Endometrial microvascular endothelial cells (primary cell): ENCODE measurements around the gene GPNMB. TPM values are rescaled to one million over a fixed set of nuclear protein-coding genes. Genes with fewer than 3 reads are reported as not detected.
"Not testable (repeated sequence)": the region's sequence is repeated elsewhere in the genome, so short reads cannot be mapped to it uniquely, and the experiment has no call there.

ENCODE experiments used
- in situ Hi-C: cut with HindIII; loops from 2 replicates; pipeline ENCODE4 v1.10.0; 2017; ENCODE audit warnings: low sequenced_read_pairs, low pct_unique_long_range_greater_than_20kb; ENCODE audit errors: inconsistent ontology term
- total RNA-seq: library from RNA; depleted of rRNA; stranded (reverse); fragments of >200 nt; gene quantifications from one replicate; pipeline ENCODE4 v1.2.3, GENCODE V29; 2015; ENCODE audit errors: inconsistent ontology term

Gene GPNMB
- total RNA-seq, 1 donor from 2014 or later: 1.0 TPM

DNA sequence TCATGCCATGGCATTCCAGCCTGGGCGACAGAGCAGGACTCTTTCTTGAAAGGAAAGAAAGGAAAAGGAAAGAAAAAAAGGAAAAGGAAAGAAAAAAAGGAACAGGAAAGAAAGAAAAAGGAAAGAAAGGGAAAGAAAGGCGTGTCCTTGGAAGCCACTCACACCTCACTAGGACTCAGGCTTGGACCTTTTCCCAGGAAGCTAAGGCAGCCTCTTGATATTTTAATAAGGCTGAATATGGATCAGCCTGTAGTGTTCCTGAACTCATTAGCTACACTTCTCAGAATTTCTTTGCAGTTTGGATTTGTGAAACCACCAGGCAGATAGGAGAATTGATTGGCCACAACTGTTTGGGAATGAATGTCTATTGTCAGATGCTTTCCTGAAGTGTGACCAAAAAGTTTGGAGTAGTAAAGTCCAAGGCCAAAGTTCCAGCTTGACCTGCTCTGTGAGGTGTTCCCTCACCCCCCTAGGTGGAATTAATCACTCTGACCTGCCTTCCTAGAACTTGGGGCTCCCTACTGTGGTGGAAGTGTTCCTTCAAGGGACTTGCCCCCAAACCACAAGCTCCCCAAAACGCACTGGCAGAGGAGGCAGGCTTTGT is 45.5 kb downstream of the GPNMB start:
- in situ Hi-C loops: no loop called here

DNA sequence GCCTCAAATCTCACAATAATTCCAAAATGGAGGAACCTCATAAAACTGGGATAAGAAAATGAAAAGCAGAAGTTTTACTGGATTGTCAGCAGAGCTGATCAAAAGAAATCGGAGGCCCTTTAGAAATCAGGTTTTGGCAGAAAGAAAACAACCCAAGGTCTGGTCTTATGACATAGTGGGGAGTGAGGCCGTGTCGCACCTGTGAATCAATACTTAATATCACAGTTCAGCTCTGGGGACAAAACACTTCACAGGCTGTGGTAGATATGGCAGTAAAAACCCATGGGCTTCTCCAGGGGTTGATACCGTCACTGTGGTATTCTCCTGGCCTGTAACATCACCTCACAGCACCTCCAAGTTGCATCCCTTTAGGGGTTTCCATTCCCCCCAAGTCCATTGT is 46.0 kb downstream of the GPNMB start:
- in situ Hi-C loops: no loop called here

DNA sequence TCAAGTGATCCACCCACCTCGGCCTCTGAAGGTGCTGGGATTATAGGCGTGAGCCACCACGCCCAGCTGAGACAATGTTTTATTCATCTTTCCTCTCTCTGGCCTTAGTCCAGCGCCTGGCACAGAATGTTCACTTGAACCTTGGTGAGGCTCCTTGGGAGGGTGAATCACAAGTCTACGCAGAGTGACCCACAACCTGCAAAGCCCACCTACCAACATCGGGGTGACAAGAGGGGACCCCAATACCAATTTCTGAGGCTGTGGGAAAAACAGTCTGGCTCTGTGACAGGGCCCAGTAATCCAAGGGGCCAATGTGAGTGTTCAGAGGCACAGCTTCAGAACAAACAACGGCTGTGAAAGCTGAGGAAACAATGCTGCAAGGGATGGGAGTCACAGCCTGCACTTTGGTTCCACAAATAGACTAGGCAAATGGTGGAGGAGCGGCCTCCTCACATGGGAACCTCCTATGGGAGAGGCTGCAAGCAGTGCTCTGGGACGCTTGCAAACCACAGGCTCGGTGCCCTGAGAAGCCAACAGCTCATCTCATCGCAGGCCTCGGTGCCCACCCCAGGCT is 47.0 kb downstream of the GPNMB start:
- in situ Hi-C loops: no loop called here

DNA sequence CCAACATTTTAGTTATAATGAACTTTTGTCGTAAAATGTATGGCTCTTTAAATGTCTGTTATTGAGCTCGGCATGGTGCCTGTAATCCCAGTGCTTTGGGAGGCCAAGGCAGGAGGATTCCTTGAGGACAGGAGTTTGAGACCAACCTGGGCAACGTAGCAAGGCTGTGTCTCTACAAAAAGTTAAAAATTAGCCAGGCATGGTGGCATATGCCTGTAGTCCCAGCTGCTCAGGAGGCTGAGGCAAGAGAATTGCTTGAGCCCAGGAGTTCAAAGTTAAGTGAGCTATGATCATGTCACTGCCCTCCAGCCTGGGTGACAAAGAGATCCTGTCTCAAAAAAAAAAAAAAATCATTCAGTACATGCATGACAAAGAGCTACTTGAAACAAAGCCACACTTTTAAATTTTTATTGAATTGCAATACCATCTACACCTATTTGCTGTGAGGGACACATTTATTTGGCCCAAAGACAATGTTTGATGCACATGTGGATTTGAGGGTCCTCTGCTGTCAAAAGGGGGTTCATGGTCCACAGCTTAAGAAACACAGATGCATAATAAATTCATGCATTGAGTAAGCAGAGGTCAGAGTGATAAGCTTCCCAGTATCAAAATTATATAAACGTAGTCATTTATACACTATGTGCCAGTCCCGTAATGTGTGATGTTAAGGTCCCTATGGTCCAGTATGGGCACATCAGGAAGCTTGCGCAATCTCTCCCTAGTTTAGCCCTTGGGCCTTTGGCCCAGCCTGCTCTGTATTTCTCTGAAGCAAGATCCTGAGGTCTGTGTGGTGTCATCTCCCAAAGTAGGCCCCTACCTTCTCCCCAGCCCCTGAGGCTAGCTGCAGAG is 48.2 kb downstream of the GPNMB start:
- in situ Hi-C loops: no loop called here

DNA sequence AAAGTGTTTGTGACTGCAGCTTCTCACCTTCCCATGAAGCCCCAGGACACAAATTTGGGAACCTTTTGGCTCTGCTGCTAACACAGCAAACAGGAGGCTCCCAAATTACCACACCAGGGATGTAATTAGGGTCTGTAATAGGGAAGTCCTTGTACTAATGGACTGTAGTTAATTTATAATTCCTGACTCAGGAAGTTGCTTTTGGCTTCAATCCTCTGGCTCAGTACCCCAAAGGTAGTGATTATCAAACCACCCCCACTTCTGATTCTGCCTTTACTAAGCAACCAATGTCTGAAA is 48.8 kb downstream of the GPNMB start:
- in situ Hi-C loops: no loop called here

DNA sequence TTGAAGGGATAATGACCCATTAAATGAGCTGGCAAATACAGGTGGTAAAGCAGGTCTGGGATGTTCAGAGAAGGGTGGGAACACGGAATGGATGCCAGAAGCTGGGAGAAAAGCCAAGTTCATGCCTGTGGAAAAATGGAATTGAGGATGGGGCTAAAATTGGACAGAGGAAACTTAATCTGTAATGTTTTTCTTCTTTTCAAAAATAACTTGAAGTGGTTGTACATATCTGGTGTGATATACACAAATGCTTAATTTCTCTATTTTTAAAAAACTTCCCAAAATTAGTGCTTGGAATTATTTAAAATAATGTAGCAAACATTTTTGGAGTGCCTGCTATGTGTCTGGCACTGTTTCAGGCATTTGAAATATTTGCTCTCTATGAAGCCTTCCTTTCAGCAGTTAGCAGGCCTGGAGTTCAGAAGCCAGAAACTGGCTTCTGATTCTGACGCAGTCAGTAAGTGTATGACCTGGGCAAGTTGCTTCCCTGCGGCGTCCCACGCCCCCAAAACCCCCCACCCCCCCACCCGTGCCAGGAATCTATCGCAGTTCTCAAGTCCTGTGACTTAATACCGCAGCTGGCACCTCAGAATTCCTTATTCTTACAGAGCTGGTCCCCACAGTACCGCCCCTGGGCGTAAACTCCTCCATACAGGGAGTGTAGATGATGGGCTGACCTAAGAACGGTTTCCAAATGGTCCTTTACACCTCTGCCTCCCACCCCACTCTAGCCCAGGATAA is 51.7 kb downstream of the GPNMB start:
- in situ Hi-C loops: no loop called here

DNA sequence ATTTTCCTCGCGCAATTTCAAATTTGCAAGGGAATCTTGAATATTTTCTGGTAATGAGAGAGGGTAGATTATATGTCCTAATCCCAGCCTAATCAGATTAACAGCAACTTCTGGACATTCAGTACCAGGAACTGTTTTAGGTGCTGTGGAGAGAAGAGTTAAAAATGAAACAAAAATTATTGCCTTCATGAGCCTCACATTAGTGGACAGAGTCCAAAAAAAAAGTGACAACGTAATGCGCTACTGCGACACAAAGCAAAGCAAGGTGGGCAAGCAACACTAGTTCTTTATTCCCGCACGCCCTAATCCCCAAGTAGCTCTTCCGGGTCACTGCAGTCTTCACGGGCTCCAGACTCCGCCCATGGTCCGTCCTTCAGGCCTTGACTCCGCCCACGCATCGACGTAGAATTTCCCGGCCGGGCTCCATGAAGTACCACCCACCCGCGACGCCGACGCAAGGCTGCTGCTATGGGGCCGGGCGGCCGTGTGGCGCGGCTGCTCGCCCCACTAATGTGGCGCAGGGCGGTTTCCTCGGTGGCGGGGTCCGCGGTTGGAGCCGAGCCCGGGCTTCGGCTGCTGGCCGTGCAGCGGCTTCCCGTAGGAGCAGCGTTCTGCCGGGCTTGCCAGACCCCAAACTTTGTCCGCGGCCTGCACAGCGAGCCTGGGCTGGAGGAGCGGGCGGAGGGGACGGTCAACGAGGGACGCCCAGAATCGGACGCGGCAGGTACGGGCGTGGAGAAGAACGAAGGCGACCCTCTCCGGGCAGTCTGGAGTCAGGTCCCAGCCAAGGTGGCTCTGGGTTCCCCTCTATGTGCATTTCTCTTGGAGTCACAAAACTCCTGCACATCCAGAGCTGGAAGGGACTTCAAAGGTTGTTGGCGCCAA is 52.6 kb downstream of the GPNMB start, which contains the start of gene MALSU1:
MALSU1 (plus strand) TSS at position 455 of the 885 bp plus-strand sequence; CDS start at position 469, 14 bp downstream.
- in situ Hi-C loops: no loop called here

DNA sequence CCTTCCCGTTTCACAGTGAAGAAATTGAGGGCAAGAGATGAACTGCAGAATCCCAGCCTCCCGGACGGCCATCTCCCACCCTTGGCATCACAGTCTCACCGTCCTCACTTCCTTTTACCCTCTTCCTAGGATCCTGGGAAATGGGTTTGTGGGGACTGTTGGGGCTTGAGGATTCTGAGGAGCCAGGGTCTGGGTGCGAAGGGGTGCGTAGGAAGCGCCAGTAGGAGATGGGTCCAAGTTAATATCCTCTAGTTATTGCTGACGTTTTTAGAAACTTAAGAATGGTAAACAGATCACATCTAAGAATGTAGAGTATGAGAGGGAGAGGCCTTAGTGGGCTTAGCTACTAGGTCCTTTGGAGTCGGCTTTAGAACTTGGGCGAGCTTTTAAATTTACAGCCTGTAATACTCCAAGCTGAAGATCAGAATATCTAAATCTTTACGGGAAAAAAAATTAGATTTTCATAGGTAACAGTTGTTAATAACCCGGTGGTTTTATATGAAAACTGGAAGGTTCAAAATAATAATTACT is 53.3 kb downstream of the GPNMB start:
- in situ Hi-C loops: no loop called here

DNA sequence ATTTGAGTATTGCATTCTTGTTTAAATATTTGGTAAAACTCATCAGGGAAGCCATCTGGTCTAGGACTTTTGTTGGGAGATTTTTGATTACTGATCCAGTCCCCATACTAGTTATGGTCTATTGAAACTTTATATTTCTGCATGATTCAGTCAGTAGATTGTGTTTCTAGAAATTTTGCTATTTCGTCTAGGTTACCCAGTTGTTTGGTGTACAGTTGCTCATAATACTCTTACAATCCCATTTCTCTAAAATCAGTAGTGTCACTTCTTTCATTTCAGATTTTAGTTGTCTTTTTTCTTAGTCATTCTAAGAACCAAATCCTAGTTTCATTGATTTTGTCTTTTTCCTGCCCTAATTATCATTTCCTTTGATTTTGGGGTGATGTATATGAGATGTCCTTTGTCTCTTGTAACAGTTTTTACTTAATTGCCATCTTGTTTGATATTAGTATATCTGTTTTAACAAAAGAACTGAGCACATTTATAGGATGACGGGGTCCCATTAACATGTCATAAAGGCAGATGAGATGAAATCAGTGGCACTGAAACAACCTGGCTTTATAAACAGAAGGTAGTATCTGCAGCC is 60.5 kb downstream of the GPNMB start:
- in situ Hi-C loops: no loop called here

DNA sequence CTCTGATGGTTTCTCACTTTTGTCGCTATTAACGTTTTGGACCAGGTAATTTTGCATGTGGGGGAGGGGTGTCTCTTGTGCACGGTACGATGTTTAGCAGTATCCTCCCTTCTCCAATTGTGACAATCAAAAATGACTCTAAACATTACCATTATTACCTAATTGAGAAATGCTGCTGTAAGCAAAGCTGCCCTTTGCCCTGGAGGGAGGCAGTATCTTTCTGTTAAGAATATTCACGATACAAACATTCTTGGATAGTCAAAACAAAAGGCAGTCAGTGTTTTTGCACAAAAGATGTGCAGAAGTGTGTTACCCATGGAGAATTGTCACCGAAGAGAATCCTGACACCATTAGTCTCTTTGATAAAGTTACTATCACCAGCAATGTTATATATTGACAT is 62.2 kb downstream of the GPNMB start:
- in situ Hi-C loops: no loop called here

DNA sequence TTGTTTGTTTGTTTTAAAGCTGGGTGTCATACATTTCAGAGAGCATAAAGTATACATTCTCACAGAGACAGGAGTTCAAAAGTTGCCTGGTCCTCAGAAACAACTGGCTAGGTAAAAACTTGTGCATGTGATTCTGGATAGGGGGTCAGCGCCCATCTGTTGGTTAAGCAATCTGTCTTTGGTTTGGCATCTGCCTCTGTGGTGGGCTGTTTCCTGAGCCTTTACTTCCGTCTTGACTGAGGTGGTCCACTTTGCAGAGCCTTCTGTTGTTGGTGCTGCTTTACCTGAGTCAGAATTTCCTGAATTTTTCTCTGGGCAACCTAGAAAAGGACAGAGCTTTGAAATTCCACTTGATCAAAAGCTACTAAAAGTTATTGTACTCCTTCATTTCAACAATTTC is 65.6 kb downstream of the GPNMB start:
- in situ Hi-C loops: not testable (repeated sequence)

DNA sequence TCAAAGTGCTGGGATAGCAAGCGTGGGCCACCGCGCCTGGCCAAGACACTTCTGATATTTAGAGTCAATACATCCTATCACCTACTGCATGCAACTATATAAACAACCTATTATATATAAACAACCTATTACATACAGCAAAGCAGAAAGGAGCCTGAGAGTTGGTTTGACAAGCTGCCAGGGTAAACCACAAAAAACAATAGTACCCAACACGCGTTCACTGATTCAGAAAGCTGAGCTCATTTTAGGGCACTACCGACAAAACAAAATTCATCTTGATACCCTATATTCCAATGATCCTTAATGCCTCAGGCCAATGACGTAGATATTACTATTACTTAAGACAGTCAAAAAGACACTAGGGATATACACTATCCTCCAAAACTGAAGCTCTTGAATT is 68.8 kb downstream of the GPNMB start:
- in situ Hi-C loops: no loop called here

Other genes with a start within 250 kb of the GPNMB start
- 59.3 TPM for gene HYCC1, start 232.6 kb upstream of the GPNMB start, total RNA-seq
- 29.5 TPM for gene KLHL7, start 141.0 kb upstream of the GPNMB start, total RNA-seq
- gene NUP42, start 64.7 kb upstream of the GPNMB start, total RNA-seq: 48.2 TPM
- 77.7 TPM for gene MALSU1, start 52.6 kb downstream of the GPNMB start, total RNA-seq
- gene IGF2BP3, start 223.7 kb downstream of the GPNMB start, total RNA-seq: 232 TPM